22Rv1 (cell line): Measurements from ENCODE around the gene TEX26.

ENCODE experiments used
- H3K27ac ChIP-seq: fragments of 450-650 bp; 2 replicates; pipeline ENCODE4 v1.5.1; 2017
- ZFX ChIP-seq: fragments of 450-650 bp; IDR thresholded peaks from 2 replicates; pipeline ENCODE4 v1.6.1; 2017; ENCODE audit warnings: antibody characterized with exemption, borderline replicate concordance
- TF ChIP-seq, protein P1 (sequence below): fragments of 450-650 bp; IDR thresholded peaks from 2 replicates; pipeline ENCODE4 v1.5.1; 2017; ENCODE audit warnings: mild to moderate bottlenecking

TEX26 gene

DNA sequence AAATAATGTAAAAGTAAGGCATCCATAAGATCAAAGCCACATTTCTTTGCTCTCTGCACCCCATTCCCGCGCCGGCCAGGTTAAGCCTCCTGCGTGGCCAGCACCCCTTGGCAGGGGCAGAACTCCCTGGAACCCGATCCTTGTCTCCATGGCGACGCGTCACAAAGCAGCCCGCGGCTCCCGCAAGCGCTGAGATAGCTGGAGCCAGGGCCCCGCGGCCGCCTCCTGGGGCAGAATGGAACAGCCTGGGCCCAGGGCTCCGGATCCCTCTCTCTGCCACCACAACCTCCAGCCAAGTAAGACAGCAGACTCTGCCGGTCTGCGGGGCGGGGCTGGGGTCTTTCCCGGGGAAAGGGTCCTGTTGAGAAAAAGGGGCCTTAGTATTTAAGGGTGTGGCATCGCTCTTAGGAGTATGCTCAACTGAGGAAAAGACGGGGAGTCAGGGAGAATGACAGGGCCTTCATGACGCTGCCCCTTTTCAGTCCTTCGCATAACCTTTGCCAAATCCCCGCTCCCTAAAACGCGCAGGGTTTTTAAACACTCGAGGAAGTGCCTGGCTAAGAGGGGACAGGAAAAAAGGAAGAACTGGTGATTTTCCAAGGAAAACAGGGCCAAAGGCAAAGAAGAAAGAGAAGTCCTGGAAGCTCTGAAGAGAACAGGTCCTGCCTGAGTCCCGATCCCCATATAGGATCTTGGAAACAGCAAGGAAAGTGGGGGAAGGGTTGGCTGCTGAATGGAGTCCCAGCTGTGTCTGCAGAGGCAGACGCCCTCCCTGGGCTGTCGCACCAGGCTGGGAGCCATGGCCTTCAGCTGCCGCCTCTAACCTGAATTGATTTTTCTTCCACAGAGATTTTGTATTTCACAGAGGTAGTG, at the start of gene TEX26:
TEX26 (plus strand) TSS at position 176 of the 873 bp plus-strand sequence; CDS start at position 236, 60 bp downstream.
- H3K27ac ChIP-seq = no peak within 1 kb of the TSS
- TF ChIP-seq, protein P1, sequence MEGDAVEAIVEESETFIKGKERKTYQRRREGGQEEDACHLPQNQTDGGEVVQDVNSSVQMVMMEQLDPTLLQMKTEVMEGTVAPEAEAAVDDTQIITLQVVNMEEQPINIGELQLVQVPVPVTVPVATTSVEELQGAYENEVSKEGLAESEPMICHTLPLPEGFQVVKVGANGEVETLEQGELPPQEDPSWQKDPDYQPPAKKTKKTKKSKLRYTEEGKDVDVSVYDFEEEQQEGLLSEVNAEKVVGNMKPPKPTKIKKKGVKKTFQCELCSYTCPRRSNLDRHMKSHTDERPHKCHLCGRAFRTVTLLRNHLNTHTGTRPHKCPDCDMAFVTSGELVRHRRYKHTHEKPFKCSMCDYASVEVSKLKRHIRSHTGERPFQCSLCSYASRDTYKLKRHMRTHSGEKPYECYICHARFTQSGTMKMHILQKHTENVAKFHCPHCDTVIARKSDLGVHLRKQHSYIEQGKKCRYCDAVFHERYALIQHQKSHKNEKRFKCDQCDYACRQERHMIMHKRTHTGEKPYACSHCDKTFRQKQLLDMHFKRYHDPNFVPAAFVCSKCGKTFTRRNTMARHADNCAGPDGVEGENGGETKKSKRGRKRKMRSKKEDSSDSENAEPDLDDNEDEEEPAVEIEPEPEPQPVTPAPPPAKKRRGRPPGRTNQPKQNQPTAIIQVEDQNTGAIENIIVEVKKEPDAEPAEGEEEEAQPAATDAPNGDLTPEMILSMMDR = no peak

GRCh38 chr13:30882996-30883766, 49.3 kb upstream of the TEX26 start:
- TF ChIP-seq, protein P1 = no peak
- TF ChIP-seq ZFX = no peak
- no peak overlapping the region for H3K27ac ChIP-seq

DNA sequence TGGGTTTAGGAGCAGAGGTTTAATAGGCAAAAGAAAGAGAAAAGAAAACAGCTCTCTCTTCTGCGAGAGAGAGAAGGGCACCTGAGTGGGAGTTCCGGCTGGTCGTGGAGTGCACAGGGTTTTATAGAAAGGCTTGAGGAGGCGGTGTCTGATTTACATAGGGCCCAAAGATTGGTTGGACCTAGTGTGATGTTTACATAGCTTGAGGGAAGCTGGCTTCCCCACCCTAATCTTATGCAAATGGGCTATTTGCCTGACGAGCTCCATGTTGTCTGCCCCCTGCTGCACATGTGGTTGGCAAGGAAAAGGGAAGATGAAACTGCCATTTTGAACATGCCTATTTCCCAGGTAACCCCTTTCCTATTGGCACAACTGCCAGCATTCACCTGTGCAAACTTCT, 47.9 kb upstream of the TEX26 start:
- TF ChIP-seq ZFX = no peak
- TF ChIP-seq, protein P1 = no peak
- H3K27ac ChIP-seq = no peak overlapping the region

DNA sequence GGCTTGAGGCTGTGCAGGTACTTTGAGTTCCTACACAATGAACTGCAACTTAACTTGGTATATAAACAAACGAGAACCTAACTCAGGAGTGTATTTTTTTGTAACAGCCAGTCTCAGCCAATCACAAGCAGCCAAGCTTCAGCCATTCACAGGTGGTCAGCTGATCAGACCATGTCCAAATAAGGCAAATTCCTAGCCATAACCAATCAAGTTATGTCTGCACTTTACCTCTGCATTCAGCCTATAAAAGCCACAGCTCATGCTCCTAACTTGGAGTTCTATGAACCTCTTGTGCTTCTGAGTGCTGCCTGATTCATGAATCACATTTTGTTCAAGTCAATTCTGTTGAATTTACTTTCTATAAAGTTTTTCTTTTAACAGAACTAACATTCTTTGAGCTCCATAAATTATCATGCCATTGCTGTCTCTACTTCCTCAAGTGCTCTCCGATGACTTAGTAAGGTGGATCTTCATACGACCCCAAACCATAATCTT, 43.2 kb upstream of the TEX26 start:
- TF ChIP-seq ZFX = no peak
- TF ChIP-seq, protein P1 = no peak
- H3K27ac ChIP-seq = no peak overlapping the region

- TF ChIP-seq, protein P1 = peak; percentile 61
- TF ChIP-seq ZFX = no peak
- H3K27ac ChIP-seq = no peak overlapping the region
These were observed 39.5 kb upstream of the TEX26 start for GRCh38 chr13:30892966-30893365.

DNA sequence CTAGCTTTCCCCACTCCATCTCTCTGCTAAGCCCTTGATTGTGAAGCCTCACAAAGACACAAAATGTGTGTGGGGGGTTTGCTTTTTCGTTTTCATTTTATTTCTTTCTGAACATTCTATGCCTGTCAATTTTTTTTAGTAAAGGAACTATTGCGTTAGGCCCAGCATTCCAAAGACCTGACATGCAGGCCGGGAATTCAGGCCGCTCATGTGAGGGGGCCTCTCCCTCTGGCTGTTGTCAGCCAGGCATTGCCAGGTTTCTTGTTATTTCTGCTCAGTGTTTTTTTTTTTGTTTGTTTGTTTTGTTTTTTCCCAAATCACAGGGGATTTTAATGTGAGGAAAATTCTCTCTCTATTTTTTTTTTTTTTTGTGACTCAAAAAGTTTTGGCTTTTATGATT, 36.7 kb upstream of the TEX26 start:
- no peak overlapping the region for H3K27ac ChIP-seq
- TF ChIP-seq, protein P1 = no peak
- no peak for TF ChIP-seq ZFX

DNA sequence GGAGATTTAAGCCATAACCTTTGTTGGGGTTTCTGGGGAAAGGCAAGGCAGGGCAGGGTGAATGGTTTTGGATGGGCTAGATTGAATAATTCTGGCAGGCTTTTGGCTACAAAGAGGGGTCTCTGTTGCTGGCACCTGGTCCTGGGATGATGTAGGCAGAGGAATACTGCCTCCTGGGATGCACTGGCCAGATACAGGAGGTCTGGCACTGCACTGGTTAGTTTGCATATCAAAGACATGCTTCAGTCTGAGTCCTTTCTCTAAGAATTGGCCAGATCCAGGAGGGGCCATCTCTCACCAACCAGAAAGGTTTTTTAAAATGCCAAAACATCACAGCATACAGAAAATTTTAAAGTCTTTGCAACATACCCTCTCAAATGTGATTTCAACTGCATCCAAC, 34.4 kb upstream of the TEX26 start:
- no peak for TF ChIP-seq ZFX
- TF ChIP-seq, protein P1 = no peak
- no peak overlapping the region for H3K27ac ChIP-seq
